HG02623 (cell line): ENCODE results near the gene IGLON5.

Experiments used
- ATAC-seq: cut with Tn5 transposase; IDR thresholded peaks from one replicate; pipeline ENCODE4 v1.9.1; 2021; ENCODE audit warnings: moderate library complexity; ENCODE audit not compliant: unreplicated experiment

IGLON5 gene

DNA sequence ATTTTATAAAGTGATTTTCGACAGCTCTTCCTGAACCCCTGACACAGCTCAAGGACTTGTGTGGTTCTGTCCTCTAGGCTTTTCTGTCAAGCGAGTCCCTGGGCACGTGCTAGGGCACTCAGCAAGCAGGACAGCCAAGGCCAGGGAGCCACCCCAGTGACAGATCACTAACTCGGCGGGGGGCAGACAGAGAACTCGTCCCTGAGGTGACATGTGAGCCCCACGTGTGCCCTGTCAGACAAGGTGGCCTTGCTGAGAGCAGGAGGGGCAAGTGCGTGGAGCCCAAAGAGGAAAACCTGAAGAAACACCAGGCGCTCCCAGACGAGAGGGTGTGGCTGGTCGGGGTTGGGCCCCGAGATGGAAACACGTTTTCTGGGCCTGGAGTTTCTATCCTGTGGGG lies 49.8 kb downstream of the IGLON5 start:
- no peak for ATAC-seq

DNA sequence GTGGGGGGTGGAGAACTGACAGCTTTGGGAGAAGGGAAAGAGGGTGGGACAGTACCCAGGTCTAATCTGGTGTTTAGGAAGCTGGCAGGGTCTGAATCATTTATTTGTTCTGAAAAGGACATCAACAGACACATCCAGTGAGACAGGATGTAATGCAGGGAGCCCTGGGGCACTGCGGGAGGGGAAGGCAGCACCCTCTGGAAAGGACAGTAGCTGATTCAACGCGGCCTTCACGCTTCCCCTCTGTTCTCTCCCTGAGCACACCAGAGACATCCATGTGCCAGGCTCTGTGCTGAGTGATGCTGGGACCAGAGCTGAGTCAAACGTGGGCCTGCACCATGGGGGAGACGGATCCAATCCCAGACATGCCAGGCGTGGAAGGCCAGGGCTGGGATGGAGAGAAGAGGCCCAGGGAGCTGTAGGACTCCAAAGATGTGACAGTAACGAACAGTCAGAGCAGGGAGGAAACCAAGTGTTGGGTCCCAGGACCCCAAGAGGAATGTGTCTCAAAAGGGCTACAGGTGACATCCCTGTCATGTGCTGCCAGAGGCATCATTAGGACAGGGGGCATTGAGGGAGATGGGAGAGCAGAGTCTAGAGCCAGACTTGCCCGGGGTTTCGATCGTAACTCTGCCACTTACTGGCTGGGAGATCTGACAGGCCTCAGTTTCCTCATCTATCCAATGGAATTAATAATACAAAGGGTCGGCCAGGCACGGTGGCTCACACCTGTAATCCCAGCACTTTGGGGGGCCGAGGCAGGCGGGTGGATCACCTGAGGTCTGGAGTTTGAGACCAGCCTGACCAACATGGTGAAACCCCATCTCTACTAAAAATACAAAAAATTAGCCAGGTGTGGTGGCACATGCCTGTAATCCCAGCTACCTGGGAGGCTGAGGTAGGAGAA lies 53.0 kb downstream of the IGLON5 start:
- ATAC-seq: no peak

DNA sequence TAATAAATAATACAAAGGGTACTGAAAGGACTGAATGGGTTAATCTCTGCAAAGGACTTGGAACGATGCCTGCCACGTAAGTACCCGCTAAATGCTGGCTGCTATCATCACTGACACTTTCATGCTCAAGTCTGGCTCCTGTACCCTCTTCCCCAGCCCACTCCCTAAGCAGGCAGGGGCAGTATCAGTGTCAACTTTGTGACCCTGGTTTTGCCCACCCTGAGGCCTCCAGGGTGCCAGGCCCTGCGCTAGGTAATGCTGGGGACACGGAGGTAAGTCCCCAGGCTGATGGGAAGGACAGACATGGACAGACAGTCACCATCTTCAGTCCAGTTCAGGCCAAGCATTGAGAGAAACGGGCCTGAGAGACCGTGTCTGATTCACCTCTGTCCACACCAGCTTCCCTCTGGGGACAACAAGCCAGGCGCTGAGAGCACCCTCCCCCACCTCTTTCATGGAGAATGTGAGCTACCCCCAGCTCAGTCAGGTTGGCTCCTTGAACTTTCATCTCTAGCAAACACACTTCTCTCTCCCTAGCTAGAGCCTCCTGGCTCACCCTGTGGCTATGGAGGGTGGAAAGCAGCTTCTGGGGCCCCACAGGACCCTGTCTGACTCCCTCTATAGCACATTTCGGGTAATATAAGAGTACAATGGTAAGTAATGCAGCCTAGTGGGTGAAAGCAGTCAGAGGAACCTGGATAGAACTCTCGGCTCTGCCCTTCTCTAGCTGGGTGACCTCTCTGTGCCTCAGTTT lies 53.9 kb downstream of the IGLON5 start:
- no peak for ATAC-seq

DNA sequence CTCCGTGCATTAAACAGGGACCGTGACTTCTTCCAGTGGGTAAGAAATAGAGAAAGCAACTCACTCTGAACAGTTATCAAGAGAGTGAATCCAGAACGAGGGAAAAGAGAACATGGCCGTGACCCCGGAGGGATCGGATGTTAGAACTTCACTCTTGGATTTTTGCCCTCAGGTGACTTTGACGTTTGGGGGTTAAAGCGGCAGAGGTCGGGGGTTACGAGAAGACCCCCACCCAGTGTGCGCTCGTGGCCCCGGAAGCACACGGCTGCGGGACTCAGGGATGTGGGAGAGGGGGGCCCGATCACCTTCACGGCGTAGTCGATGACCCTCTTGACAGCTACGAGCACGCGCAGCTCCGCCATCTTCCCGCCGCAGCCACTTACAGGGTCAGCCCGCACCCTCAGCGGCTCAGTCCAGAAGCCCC lies 54.5 kb downstream of the IGLON5 start, which contains the start of gene ETFB:
ETFB (minus strand) TSS at position 424 of the 424 bp plus-strand sequence; CDS start at position 362, 62 bp downstream.
- no peak for ATAC-seq

DNA sequence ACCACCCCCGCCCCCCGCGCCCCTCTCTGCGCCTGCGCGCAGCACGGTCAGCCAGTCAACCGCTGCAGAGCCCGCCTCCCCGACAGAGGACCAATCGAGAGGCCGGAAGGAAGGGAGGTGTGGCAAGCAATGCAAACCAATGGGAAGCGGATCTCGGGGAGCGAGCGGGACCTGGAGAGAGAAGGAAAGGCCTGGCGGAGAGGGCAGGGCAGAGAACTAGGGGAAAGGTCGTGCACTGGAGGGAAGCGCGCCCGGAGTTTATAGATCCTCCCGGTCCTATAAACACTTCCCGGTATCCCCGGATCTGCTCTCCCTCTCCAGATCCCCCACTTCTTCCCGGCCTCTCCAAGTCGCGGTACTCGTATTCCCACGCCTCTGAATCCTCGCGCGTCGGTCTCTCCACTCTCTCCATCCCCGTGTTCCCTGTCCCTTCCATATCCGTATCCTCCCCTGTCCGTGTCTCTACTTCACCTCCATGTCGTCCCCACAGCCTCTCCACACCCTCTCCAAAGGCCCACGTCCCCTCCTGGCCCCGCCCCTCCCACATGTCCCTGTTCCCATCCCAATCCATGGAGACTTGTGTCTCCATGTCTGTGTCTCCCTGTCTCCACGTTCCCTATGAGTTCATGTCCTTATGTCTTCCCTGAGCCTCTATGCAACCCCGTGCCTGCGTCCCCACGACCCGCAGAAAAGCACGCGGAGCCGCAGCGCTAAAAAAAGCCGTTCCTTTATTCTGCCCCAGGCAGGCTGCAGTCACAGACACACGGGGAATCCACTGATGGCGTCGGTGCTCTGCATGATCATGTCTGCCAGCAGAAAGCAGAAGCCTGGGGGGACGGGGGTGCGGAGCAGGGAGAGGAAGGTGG lies 55.2 kb downstream of the IGLON5 start:
- peak; percentile 41 for ATAC-seq

DNA sequence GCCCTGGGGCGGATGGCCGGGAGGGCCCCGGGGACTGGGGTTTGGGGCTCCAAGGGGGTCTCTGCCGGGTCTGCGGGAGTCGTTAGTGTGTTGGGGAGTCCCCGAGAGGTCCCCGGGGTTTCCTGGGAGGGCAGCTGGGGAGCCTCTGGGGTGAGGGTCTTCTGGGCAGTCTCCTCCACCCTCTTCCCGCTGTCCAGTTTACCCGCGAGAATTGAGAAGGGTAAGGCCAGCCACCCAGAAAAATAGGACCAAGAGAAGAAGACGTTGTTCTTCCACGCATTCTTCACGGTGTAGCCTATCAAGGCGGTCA lies 55.8 kb downstream of the IGLON5 start:
- ATAC-seq: no peak

DNA sequence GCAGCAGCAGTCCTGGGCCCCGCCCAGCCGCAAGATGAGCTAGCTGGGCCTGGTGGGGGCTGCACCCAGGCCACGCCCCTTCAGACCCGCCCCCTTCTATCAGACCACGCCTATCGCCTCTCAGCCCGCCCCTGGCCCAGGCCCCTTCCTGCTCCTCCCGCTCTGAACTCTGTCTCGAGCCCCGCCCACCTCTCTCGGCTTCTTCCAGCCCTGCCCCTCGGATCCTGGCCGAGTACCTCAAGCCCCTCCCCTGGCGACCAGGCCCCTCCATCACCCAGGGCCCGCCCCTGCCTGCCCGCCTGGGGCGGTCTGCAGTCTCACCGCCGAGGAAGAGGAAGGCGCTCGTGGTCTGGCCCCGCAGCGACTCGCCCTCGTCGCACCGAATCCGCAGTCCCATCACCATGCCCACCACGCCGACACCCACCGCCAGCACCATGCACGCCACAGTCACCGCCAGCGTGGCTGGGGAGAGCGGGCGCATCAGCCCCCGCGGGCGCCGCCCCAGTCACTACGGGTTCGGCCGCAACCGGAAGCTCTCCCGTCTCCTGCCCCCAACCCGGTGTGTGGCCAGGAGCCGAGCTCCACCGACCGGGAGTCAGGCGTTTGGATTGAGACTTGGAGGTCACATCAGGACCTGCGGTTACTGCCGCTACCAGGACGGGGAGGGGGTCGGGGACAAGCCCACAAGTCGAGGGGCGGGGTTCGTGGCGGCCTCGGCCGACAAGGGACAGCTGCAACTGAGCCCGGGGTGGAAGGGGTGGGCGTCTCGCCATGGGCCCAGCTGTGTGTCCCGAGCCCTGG lies 56.3 kb downstream of the IGLON5 start:
- ATAC-seq: peak; percentile 67

DNA sequence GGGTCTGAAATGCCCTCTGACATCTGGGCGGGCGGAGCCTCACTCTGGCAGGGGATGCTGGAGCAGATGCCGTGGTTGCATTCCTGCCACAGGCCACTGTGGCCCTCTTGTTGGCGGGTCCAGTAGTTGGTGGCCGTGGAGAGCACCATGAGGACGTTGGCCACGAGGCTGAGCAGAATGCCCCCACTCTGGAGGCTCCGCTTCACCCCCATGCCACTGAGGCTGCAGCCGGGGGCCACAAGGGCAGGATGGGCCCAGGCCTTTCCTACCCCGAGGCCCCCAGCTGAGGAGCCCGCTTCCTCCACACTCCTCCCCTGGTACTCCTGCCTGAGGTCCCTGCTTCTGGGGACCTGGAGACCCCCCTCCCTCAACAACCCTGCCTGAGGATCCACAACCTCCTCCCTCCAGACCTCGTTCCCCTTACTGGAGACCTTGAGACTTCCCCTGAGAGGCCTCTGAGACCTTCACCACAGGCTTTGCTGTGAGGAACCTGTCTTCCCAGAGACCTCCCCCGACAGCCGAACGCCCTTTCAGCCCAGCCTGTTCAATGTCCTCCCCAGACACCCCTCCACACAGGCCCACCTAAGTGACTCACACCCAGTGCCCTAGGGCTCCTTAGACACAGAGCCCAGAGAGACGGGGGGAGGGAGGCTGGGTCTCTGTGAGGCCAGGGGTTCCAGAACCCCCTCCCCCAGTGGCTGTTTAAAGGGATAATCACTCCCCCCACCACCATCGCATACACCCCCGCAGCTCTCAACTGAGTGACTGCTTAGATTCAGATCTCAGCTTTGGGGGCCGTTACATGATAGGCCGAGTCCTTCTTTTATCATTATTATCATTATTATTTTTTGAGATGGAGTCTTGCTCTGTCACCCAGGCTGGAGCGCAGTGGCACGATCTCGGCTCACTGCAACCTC lies 57.2 kb downstream of the IGLON5 start, which contains the start of gene CLDND2:
CLDND2 (minus strand) TSS at position 638 of the 917 bp plus-strand sequence; CDS start at position 212, 426 bp downstream.
- ATAC-seq: no peak

DNA sequence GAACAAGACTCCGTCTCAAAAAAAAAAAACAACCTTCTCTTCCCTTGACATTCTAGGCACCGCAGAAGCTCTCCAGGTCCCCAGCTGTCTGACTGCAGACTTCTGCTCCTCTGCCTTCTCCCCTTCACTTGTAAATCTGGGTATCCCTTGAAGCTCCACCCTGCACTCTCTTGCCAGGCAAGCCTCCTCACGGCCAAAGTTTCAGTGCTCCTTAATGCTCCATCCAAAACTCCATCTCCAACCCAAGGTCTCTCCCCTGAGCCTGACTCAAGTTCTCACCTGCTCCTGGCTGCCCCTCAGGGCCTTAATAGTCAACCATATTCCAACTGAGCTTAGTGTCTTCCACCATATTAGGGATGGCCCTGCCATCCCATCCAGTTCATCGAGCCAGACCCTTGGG lies 58.8 kb downstream of the IGLON5 start:
- ATAC-seq: no peak

DNA sequence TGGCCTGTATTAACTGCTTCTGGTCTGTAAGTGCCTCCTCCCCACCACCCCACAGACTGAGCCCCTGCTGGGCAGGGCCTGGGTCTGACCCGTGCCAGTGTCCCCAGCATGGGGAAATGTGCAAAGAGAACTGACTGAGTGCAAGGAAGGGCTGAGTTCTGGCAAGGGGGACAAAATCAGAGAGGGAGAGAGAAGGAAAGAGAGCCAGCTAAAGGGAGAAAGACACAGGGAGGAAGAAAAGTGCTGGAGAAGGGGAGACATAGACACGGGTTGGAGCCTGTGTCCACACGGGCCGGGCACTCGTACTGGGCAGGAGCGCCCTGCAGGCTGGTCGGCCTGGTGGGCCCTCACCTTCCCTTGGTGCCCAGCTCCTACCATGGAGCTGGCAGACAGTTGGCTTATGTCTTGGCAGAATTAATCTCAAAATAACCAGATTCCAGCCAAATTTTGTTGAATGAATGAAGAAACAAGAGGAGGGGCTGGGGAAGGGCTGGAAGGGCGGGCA lies 59.8 kb downstream of the IGLON5 start:
- ATAC-seq: no peak

DNA sequence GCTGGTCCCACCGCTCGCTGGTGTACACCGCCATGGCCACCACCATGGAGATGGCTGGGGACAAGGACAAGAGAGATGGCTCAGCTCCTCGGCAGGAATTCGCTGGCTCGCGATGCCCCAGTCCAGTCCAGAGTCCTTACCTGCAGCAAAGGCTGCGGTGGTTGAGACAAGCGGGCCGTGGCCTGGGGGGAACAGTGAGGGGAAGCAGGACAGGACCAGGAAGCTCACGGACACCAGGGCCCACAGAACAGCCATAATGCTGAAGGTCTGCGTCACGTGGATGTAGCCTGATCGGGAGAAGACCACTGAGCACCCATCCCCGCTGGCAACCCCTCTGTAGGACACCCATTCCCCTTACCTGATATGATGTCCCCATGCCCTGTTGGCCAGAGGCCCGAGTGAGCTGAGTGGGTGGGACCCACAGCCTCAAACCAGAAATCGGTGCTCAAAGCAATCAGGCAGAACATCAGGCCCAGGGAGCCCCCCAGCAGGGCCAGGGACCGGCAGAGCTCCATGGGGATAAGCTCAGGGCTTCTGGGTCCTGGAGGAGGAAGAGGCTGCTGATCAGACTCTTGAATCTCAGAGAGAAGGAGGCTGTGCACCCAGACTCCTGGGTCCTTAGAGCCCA lies 60.7 kb downstream of the IGLON5 start:
- no peak for ATAC-seq

DNA sequence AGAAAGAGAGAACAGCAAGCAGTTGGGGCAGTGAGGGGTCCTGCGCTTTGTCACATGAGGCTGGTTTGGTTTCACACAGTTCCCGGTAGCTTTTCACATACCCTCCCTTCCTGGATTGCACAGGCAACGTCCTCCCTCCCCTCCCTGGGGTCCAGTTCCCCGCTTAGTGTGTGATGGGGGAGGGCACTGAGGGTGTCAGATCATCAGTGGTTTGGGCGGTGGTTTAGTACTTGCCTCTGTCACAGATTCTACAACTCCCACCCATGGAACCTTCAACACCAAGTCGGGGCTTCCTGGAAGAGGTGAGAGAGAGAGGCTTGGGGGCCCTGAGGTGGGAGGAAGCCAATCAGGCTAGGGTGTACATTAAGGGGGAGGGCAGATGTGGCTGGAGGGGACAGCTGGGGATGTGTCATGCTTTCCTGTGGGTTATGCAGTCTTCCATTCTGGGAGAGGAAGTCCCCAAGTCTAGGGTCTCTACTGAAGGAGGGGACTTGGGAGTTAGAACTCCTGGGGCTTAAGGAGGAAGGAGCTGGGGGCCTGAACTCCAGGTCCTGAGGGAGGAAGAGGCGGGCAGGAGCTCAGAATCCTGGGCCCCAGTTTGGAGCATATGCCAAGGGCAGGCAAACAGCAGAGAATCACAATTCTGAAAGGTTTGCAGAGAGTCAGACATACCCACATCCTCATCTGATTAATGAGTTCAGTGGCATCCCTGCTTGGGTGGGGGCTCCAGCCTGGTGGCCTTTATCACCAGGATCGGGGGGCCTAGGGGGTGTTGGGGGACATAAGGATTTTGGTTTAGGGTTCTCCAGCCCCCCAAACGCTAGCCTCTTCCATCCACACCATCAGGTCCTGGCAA lies 61.4 kb downstream of the IGLON5 start, which contains the start of gene NKG7:
NKG7 (minus strand) TSS at position 6 of the 856 bp plus-strand sequence. CDS start 119 bp downstream, outside the sequence.
- ATAC-seq: no peak

DNA sequence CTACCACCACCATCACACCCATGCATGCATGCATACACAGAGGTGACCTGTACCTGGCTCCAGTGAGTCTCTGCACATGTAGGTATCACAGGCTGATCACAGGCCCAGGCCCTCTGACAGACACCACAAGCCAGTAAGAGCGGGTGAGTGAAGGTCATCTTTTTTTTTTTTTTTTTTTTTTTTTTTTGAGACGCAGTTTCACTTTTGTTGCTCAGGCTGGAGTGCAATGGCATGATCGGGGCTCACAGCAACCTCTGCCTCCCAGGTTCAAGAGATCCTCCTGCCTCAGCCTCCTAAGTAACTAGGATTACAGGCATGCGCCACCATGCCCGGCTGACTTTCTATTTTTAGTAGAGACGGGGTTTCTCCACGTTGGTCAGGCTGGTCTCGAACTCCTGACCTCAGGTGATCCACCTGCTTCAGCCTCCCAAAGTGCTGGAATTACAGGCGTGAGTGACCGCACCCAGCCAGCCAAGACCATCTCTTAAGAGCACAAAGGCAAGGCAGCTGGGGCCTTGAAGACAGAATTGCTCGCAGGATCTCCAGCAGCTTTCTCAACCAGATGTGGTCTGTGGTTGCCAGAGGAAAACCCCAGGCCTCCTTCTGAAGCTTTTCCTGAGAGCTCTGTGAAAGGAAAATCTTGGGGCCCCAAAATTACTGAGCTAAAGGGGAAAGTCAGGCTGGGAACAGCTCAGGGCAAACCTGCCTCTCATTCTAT lies 64.2 kb downstream of the IGLON5 start:
- no peak for ATAC-seq

DNA sequence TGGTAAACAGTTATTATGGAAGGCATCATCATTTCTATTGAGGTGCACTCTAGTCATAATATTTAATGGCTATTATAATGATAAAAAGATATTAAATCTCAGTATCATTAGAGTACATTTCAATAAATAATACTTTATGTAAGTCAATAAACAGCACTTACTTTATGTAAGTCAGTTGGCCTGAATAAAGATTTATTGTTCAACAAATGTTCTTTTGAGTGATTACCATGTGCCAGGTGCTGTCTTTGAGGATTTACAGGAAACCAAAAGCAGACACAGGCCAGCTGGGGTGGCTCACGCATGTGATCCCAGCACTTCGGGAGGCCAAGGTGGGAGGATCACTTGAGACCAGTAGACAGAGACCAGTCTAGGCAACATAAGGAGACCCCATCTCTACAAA lies 66.0 kb downstream of the IGLON5 start:
- no peak for ATAC-seq

DNA sequence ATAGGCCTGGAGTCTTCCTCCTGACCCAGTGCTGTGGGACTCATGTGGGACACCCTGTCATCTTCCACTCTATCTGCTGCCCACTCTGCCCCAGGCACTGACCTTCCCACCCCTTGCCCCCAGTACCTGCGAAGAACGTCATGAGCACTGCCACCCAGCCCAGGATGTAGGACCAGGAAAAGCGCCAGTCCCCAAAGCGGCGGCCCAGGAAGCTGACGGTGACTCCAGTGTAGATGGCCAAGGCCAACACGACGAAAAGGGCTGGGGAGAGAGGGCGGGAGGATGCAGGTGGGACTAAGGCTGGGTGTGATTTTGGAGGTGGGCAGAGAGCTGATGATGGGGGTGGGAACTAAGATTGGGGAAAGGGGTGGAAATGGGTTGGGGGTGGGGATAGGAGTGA lies 68.9 kb downstream of the IGLON5 start:
- ATAC-seq: no peak
